Measurements from ENCODE around the gene SP1.

DNA sequence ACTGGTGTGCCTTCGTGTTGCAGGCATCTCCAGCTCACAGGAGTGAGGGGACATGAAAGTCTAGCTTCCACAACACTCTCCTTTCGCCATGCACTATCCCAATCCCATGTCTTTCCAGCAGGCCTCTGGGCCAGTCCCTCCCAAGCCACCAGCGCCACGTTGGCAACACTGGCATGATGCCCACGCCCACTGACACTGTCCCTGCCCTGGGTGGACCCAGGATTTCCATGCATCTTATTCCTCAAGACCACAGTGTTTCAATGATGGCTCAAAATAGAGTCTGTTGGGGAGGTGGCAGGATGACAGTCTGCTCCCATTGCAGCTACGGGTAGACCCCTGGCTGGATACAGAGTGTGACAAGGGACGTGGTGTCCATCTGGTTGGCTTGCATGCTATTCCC lies 46.1 kb upstream of the SP1 start:
- TF ChIP-seq, protein P1, sequence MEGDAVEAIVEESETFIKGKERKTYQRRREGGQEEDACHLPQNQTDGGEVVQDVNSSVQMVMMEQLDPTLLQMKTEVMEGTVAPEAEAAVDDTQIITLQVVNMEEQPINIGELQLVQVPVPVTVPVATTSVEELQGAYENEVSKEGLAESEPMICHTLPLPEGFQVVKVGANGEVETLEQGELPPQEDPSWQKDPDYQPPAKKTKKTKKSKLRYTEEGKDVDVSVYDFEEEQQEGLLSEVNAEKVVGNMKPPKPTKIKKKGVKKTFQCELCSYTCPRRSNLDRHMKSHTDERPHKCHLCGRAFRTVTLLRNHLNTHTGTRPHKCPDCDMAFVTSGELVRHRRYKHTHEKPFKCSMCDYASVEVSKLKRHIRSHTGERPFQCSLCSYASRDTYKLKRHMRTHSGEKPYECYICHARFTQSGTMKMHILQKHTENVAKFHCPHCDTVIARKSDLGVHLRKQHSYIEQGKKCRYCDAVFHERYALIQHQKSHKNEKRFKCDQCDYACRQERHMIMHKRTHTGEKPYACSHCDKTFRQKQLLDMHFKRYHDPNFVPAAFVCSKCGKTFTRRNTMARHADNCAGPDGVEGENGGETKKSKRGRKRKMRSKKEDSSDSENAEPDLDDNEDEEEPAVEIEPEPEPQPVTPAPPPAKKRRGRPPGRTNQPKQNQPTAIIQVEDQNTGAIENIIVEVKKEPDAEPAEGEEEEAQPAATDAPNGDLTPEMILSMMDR (IDR thresholded peaks at IDR 0.05) = no peak
- TF ChIP-seq POLR2A (IDR thresholded peaks at IDR 0.05) = no peak

Data from heart left ventricle (tissue), 13 donors.